Islet of Langerhans (tissue), 1 donor: Measurements from ENCODE around the gene PFN1.

Source experiments
- FAIRE-seq: peaks from one replicate; lab custom pipeline; 2011; peaks lifted over from hg19 to GRCh38; lab: Jason Lieb, UNC

PFN1 gene

GRCh38 chr17:4948166-4948930 lies at the start of gene PFN1:
Gene PFN1, minus strand, starts transcription at chr17:4948530. Its CDS starts 136 bp downstream, at chr17:4948394.
- FAIRE-seq = no peak

- no peak for FAIRE-seq
Measured at GRCh38 chr17:4997302-4998026, 49.1 kb upstream of the PFN1 start, which contains the start of the genes INCA1 and KIF1C. Gene INCA1, minus strand, starts transcription at chr17:4997522. Its CDS starts 3,085 bp downstream, at chr17:4994437. Gene KIF1C, plus strand, starts transcription at chr17:4997950. Its CDS starts 2,297 bp downstream, at chr17:5000247.

DNA sequence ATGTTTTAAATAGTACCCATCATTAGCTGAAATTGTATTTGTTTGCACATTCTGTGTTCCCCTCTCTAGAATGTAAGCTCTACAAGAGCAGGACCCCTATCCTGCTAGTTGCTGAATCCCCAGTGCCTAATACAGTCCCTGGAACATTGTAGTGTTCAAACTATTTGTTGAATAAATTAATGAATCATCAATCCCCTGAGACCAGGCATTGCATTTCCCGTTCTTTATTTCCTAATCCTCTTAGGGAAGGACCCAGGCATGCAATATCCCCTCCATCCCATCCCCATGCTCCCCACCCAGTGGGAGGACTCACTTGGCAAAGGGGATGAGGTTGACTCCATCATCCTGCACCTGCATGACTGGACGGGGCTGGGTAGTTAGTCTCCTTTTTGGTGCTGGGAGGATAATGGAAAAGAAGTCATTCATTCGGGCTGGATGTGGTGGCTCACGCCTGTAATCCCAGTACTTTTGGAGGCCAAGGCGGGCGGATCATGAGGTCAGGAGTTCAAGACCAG lies 45.8 kb upstream of the PFN1 start:
- FAIRE-seq = no peak

GRCh38 chr17:4987767-4988567 lies 39.6 kb upstream of the PFN1 start:
- no peak for FAIRE-seq

- no peak for FAIRE-seq
Measured at GRCh38 chr17:4986951-4987766, 38.8 kb upstream of the PFN1 start, which contains the start of gene CAMTA2. Gene CAMTA2, minus strand, starts transcription at chr17:4987675. Its CDS starts 1,453 bp downstream, at chr17:4986222.

- FAIRE-seq = no peak
Measured at GRCh38 chr17:4986403-4986802, 38.1 kb upstream of the PFN1 start.

- no peak for FAIRE-seq
Measured at GRCh38 chr17:4982305-4982704, 34.0 kb upstream of the PFN1 start.

GRCh38 chr17:4980644-4981216 lies 32.4 kb upstream of the PFN1 start:
- FAIRE-seq = no peak

GRCh38 chr17:4978726-4979125 lies 30.4 kb upstream of the PFN1 start:
- FAIRE-seq = no peak

GRCh38 chr17:4974115-4974670 lies 25.9 kb upstream of the PFN1 start:
- FAIRE-seq = no peak

DNA sequence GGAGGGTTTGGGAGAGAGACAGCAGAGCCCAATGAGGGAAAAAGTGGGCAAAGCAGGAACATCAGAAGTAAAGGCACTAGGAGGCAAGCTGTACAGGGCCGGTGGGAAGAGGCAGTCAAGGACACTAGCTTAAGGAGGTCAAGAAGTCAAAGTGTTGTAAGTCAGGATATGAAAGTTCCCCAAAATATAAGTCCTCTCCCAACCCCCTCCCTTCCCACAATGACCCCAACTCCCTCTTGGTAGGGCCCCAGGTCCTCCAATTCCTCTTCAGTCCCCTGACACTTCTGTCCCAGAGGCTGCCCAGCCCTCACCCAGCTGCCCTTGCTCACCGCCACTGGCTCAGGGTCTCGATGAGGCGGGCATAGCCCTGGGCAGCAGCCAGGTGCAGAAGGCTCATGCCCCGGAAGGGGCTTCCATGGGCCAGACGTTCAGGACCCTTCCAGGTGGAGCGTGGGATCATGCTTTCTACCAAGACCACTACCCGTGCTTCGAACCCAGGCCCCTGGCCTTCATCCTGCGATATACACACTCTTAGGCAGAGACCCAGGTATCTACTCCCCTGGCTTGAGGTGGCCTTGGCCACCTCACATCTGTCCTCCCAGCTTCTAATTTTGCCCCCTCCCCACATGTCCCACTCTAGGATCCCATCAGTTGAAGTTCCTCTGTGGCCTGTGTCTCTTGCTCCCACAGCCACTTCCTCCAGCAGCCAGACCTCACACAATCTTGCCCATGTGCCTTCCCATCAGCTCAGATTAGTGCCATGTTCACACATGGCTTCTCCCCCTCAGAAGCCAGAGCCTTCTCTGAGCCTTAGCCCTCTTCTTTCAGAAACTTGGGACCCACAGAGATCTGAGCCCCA lies 25.2 kb upstream of the PFN1 start:
- no peak for FAIRE-seq

GRCh38 chr17:4972752-4973151 lies 24.4 kb upstream of the PFN1 start:
- FAIRE-seq = no peak

- no peak for FAIRE-seq
Measured at GRCh38 chr17:4972322-4972721, 24.0 kb upstream of the PFN1 start.

DNA sequence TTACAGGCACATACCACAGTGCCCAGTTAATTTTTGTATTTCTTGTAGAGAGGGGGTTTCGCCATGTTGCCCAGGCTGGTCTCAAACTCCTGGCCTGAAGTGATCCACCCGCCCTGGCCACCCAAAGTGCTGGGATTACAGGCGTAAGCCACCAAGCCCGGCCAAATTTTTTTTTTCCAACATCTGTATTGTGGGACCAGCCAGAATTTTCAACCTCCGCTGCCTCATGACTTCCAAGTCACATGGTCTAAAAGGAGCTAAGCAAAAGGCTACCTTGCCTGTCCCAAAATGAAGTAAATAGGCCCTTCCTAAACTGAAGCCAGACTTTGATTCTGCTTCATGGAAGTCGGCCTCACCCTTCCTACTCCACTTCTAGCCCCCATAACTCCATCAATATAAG lies 23.5 kb upstream of the PFN1 start:
- no peak for FAIRE-seq

DNA sequence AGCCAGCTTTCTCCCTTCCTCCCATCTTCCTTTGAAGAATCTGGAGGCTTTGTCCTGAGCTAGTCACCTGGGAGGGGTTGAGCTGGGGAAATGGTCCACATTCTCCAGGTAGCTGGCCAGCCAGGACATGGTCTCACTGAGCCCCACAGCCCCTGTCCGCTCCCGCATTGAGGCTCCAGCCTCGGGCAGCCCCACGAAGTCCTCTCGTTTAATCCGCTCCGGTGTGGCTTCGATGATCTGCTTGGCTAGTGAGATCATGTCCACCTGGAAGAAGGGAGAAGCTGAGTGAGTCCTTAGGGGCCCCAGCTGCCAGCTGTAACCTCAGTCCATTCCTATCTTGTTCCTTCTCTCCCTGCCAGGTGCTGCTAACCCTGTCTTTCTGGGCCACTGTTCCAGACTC lies 21.9 kb upstream of the PFN1 start:
- FAIRE-seq = no peak

GRCh38 chr17:4969551-4970173 lies 21.3 kb upstream of the PFN1 start:
- no peak for FAIRE-seq

DNA sequence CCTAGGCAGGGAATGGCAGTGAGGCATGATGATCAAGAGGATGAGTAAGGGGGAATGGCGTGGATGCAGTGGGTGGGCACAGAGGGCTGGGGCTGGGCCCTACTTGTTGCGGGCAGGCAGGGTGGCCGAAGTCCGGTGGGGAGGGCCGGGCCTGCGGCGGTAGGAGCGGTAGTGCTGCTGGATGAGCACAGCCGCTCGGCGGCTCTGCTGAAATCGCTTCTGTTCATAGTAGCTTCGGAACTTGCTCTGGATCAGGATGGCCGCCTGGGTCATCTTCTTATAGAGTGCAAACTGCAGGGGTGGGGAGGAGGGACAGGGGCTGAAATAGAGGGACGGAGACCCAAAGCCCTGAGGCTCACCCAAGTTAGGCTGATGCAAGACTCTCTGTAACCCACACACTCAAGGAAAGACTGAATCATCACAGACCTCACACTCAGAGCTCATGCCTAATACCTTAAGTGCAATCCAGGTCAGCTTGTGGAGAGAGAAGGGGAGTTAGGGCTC lies 20.8 kb upstream of the PFN1 start:
- FAIRE-seq = no peak

- no peak for FAIRE-seq
Measured at GRCh38 chr17:4968486-4969046, 20.2 kb upstream of the PFN1 start.
